Measurements from ENCODE around the gene ASCC2. TPM values are rescaled to one million over a fixed set of nuclear protein-coding genes. Genes with fewer than 3 reads are reported as not detected.

ASCC2 gene
- total and polyA plus RNA-seq, 12 donors, result 26.6 to 87.0 (median 33.5) TPM

DNA sequence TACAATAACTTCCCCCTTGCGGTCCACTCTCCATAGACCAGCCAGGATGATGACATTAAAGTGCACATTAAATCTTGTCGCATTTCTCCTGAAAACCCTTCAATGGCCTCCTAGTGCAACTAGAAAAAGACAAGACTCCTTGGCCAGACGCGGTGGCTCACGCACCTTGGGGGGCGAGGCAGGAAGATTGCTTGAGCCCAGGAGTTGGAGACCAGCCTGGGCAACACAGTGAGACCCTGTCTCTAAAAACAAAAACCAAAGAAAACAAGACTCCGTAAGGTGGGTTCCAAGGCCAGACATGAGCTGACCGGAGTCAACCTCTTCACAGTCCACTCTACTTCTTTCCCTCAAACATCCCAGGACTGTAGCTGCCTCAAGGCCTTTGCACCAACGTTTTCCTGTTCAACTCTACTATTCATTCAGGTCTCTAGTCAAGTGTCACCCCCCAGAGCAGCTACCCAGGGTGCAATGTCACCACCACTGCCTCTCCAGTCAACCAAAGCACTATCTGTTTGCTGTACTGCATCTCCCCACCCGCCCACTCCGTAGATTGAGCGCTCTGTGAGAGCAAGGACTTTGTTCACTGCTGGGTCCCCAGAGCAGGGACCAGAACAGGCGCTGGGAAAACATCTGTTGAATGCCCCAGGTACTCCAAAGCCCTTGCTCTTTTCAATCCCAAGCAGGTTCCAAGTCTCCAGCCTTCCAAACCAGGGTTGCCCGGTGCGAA lies 72.0 kb downstream of the ASCC2 start:
- WGBS, 2 donors, result 54 to 58% methylated on average over 15 of the region's 15 CpGs
- Histone ChIP-seq H3K27ac (peak overlapping the region in 9 of 10 donors; percentile 89 to 97 (median 94)), H3K9me3 (no peaks in the 10 kb centered on the region), H3K36me3 (peaks cover 0 to 27% (median 14%) of the 10 kb centered on the region in 9 donors), H3K4me1 (peaks cover 6 to 43% (median 31%) of the 10 kb centered on the region in 9 donors), H3K27me3 (no peaks in the 10 kb centered on the region), H3K4me3 (peak overlapping the region; percentile 54 to 97 (median 86))
- intact Hi-C loops (cut with DNase I), result loop anchor here in 4 of 10 donors (5.0 to 10.0 kb wide), 5 partner anchors 61 to 241 kb away; partner anchors contain the start of genes ASCC2 (in 1 of the 4) and NF2 (in 1 of the 4)
- DNase-seq (no peak), ATAC-seq (peak in 4 of 8 donors; percentile 0 to 8 (median 5))
- TF ChIP-seq, protein P1, sequence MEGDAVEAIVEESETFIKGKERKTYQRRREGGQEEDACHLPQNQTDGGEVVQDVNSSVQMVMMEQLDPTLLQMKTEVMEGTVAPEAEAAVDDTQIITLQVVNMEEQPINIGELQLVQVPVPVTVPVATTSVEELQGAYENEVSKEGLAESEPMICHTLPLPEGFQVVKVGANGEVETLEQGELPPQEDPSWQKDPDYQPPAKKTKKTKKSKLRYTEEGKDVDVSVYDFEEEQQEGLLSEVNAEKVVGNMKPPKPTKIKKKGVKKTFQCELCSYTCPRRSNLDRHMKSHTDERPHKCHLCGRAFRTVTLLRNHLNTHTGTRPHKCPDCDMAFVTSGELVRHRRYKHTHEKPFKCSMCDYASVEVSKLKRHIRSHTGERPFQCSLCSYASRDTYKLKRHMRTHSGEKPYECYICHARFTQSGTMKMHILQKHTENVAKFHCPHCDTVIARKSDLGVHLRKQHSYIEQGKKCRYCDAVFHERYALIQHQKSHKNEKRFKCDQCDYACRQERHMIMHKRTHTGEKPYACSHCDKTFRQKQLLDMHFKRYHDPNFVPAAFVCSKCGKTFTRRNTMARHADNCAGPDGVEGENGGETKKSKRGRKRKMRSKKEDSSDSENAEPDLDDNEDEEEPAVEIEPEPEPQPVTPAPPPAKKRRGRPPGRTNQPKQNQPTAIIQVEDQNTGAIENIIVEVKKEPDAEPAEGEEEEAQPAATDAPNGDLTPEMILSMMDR (IDR thresholded peaks at IDR 0.05), result no peak

DNA sequence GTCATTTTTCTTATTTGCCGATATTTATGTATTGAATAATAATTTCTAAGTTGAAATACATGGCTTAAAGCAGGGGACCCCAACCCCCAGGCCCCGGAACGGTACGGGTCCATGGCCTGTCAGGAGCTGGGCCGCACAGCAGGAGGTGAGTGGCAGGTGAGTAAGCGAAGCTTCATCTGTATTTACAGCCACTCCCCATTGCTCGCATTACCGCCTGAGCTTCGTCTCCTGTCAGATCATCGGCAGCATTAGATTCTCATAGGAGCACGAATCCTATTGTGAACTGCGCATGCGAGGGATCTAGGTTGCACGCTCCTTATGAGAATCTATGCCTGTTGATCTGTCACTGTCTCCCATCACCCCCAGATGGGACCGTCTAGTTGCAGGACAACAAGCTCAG lies 75.8 kb downstream of the ASCC2 start:
- intact Hi-C loops (cut with DNase I), result loop anchor here in 2 of 10 donors (10.0 kb wide), 2 partner anchors 157 to 243 kb away; partner anchors contain the start of gene NF2 (in 1 of the 2)
- Histone ChIP-seq H3K27me3 (no peaks in the 10 kb centered on the region), H3K36me3 (peaks cover 0 to 6% (median 0%) of the 10 kb centered on the region in 9 donors), H3K27ac (no peak overlapping the region), H3K4me3 (no peak overlapping the region), H3K9me3 (no peaks in the 10 kb centered on the region), H3K4me1 (peaks cover 3 to 22% (median 13%) of the 10 kb centered on the region in 9 donors)
- WGBS, 2 donors, result 81 to 91% methylated on average over 15 of the region's 15 CpGs
- ATAC-seq (no peak), DNase-seq (no peak)
- TF ChIP-seq, protein P1 (IDR thresholded peaks at IDR 0.05), result no peak

DNA sequence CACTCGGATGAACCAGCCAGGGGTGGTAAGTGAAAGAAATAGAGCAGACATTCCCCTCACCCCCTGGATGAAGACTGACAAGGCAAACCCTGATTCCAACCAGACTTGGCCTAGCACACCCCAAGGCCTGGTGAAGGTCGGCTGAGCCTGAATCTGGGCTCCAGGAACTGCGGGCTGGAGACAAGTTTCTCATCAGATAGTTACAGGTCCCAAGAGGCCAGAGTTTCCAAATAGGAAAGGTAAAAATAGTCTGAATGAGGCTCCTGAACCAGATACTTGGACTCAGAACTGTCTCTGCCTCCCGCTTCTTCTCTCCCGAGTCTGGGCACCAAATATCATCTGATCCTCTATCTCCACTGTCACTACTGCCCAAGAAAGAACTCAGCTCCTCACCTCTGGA lies 79.1 kb downstream of the ASCC2 start:
- 48 to 57% methylated on average over 5 of the region's 5 CpGs for WGBS, 2 donors
- DNase-seq (no peak), ATAC-seq (peak in 2 of 8 donors; percentile 21 to 49)
- H3K4me3 ChIP-seq, result no peak overlapping the region
- H3K9me3 ChIP-seq, result no peaks in the 10 kb centered on the region
- peaks cover 0 to 10% (median 0%) of the 10 kb centered on the region in 9 donors for H3K36me3 ChIP-seq
- H3K27ac ChIP-seq, result no peak overlapping the region
- intact Hi-C loops (cut with DNase I), result no loop called here
- H3K4me1 ChIP-seq, result peaks cover 0 to 18% (median 8%) of the 10 kb centered on the region in 9 donors
- H3K27me3 ChIP-seq, result no peaks in the 10 kb centered on the region
- TF ChIP-seq, protein P1 (IDR thresholded peaks at IDR 0.05), result no peak

DNA sequence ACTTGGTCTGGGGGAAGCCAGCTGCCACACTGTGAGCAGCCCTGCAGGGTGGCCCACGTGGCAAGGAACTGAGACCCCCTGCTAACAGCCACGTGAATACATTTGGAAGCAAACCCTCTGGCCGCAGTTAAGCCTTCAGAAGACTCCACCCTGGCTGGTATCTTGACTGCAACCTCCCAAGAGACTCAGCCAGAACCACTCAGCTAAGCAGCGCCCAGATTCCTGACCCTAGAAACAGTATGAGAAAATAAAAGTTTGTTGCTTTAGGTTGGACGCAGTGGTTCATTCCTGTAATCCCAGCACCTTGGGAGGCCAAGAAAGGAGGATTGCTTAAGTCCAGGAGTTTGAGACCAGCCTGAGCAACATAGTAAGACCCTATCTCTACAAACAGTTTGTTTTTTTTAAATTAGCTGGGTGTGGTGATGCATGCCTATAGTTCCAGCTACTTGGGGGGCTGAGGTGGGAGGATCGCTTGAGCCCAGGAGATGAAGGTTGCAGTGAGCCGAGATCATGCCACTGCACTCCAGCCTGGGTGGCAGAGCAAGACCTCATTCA lies 79.9 kb downstream of the ASCC2 start:
- peaks cover 0 to 17% (median 0%) of the 10 kb centered on the region in 9 donors for H3K36me3 ChIP-seq
- no peak for ATAC-seq
- TF ChIP-seq, protein P1 (IDR thresholded peaks at IDR 0.05), result no peak
- no peak overlapping the region for H3K27ac ChIP-seq
- no peak for DNase-seq
- H3K4me3 ChIP-seq, result no peak overlapping the region
- intact Hi-C loops (cut with DNase I), result no loop called here
- WGBS, 2 donors, result 72 to 81% methylated on average over 7 of the region's 7 CpGs
- peaks cover 0 to 18% (median 8%) of the 10 kb centered on the region in 9 donors for H3K4me1 ChIP-seq
- no peaks in the 10 kb centered on the region for H3K9me3 ChIP-seq
- H3K27me3 ChIP-seq, result no peaks in the 10 kb centered on the region

All from heart right ventricle (tissue), 16 donors.